GM12878 (cell line): ENCODE results near the gene ZBTB37. TPM values are rescaled to one million over a fixed set of nuclear protein-coding genes. Genes with fewer than 3 reads are reported as not detected.
A peak's percentile ranks its signal among the peaks of the same experiment; 100 is the strongest.
"Not testable (repeated sequence)": the region's sequence is repeated elsewhere in the genome, so short reads cannot be mapped to it uniquely, and the experiment has no call there.

Experiments
- ATAC-seq: fragments of 200-7000 bp; cut with Tn5 transposase; 3 replicates; pipeline ENCODE4 v1.9.1; 2020; ENCODE audit warnings: mild to moderate bottlenecking, moderate library complexity
- BruUV-seq: library from RNA; stranded (reverse); fragments of 400-500 nt; replicated peaks from 2 replicates; lab custom pipeline; 2021; lab: Mats Ljungman, UMichigan
- CTCF ChIA-PET: fragments of 300-600 bp; sonication (Branson Sonifier 250); formaldehyde crosslinking; extraction: SDS; loops from one replicate; lab custom pipeline; 2021; ENCODE audit warnings: inconsistent platforms; lab: Yijun Ruan, JAX
- POLR2A ChIA-PET: fragments of 350-600 bp; formaldehyde crosslinking; extraction: SDS; loops from one replicate; lab custom pipeline; 2021; ENCODE audit warnings: inconsistent platforms; lab: Charles Lee
- RAD21 ChIA-PET: fragments of 300-600 bp; sonication (Branson Sonifier 250); formaldehyde crosslinking; loops from one replicate; lab custom pipeline; 2023; ENCODE audit warnings: antibody characterized with exemption; ENCODE audit not compliant: unreplicated experiment; lab: Charles Lee
- SMC1A ChIA-PET: fragments of 300-600 bp; sonication (Branson Sonifier 250); formaldehyde crosslinking; loops from one replicate; lab custom pipeline; 2023; ENCODE audit not compliant: unreplicated experiment, uncharacterized antibody; lab: Charles Lee
- DNase-seq: peaks from one replicate; pipeline ENCODE4 v3.0.0-alpha.2; 2011; ENCODE audit warnings: low read depth, low spot score
- FAIRE-seq: peaks from 3 replicates; lab custom pipeline; 2011; peaks lifted over from hg19 to GRCh38; lab: Jason Lieb, UNC
- H2AFZ ChIP-seq: 2 replicates; pipeline ENCODE4 v1.6.0; 2011; ENCODE audit warnings: low read depth, low read length, control low read depth; ENCODE audit not compliant: control insufficient read depth
- H3K27ac ChIP-seq: 2 replicates; pipeline ENCODE4 v1.5.1; 2011; ENCODE audit warnings: control low read depth; ENCODE audit not compliant: control insufficient read depth, insufficient read depth
- H3K27me3 ChIP-seq, 2 experiments: replicated peaks in 1 of 2; 2 replicates each; pipeline versions ENCODE4 v1.6.0 to v1.6.1; 2011; ENCODE audit warnings: low read length in 1 of 2; ENCODE audit not compliant: control insufficient read depth in 2 of 2, insufficient read depth in 2 of 2
- H3K36me3 ChIP-seq, 2 experiments: 2 replicates each; pipeline ENCODE4 v1.5.1; 2011; ENCODE audit warnings: low read length in 1 of 2; ENCODE audit not compliant: control insufficient read depth in 2 of 2, insufficient read depth in 2 of 2
- H3K4me1 ChIP-seq: 2 replicates; pipeline ENCODE4 v1.6.1; 2011; ENCODE audit warnings: mild to moderate bottlenecking, low read length, moderate library complexity, mixed read lengths; ENCODE audit not compliant: control insufficient read depth, insufficient read depth
- H3K4me2 ChIP-seq: 2 replicates; pipeline ENCODE4 v1.6.0; 2011; ENCODE audit warnings: control low read depth; ENCODE audit not compliant: control insufficient read depth, insufficient read depth
- H3K4me3 ChIP-seq: fragments of 200-600 bp; sonication (generic); 2 replicates; pipeline ENCODE4 v1.5.1; 2016
- H3K79me2 ChIP-seq: 2 replicates; pipeline ENCODE4 v1.6.0; 2011; ENCODE audit warnings: low read length; ENCODE audit not compliant: control insufficient read depth, insufficient read depth
- H3K9ac ChIP-seq: 2 replicates; pipeline ENCODE4 v1.8.0; 2011; ENCODE audit warnings: low read length, control low read depth, mixed read lengths; ENCODE audit not compliant: control insufficient read depth, insufficient read depth
- H3K9me3 ChIP-seq: replicated peaks from 3 replicates; pipeline ENCODE4 v1.5.1; 2011; ENCODE audit warnings: mild to moderate bottlenecking, low read length; ENCODE audit not compliant: control insufficient read depth, insufficient read depth
- H4K20me1 ChIP-seq: 2 replicates; pipeline ENCODE4 v1.6.0; 2011; ENCODE audit not compliant: control insufficient read depth, insufficient read depth
- NFIC ChIP-seq: IDR thresholded peaks from 2 replicates; pipeline ENCODE4 v1.6.1; 2012; ENCODE audit warnings: low read depth, mild to moderate bottlenecking, inconsistent platforms, low read length, moderate library complexity
- POLR2A ChIP-seq: IDR thresholded peaks from 2 replicates; pipeline ENCODE4 v1.6.1; 2011; ENCODE audit warnings: low read depth, mild to moderate bottlenecking, low read length
- POLR2AphosphoS2 ChIP-seq: IDR thresholded peaks from 2 replicates; pipeline ENCODE4 v1.6.1; 2011; ENCODE audit warnings: low read depth, mild to moderate bottlenecking, low read length, improper control_type of control experiment, moderate library complexity
- POLR2AphosphoS5 ChIP-seq: IDR thresholded peaks from 2 replicates; pipeline ENCODE4 v1.6.1; 2011; ENCODE audit warnings: mild to moderate bottlenecking, low read length, inconsistent platforms
- RUNX3 ChIP-seq: IDR thresholded peaks from 2 replicates; pipeline ENCODE4 v1.6.1; 2012; ENCODE audit warnings: low read length, inconsistent platforms
- WGBS: methylation state at CpG from one replicate; pipeline ENCODE4 v1.1.6; 2016; ENCODE audit warnings: low lambda C conversion rate; ENCODE audit not compliant: insufficient replicate concordance, insufficient coverage; ENCODE audit errors: missing lambda C conversion rate; 5-methylcytosine and 5-hydroxymethylcytosine counted together
- in situ Hi-C: fragments of 300-500 bp; cut with MboI; formaldehyde crosslinking; loops from 9 replicates; pipeline ENCODE4 v1.14.3; 2018; ENCODE audit warnings: mixed read lengths
- intact Hi-C: fragments of 100-400 bp; cut with micrococcal nuclease; formaldehyde crosslinking; loops from one replicate; pipeline ENCODE4 v1.14.2; 2022; ENCODE audit not compliant: unreplicated experiment
- polyA plus RNA-seq, 11 experiments: library from polyadenylated mRNA; depleted of rRNA in 4 of 11; unstranded in 6 of 11; stranded (reverse) in 5 of 11; fragments of >200 nt; fragmentation: Nextera tagmentation in 4 of 11; fragmentation: Illumina TruSeq in 1 of 11; extraction: Ambion mirVana in 4 of 11; extraction: Trizol in 1 of 11; gene quantifications; 1 replicate in 1 of 11; 2 replicates in 10 of 11; pipeline versions ENCODE4 v1.2.1 to v1.2.3, GENCODE V29; 2011 to 2016; ENCODE audit warnings: inconsistent platforms in 2 of 11, missing spikeins in 2 of 11, low read depth in 1 of 11
- total RNA-seq, 4 experiments: library from RNA; depleted of rRNA in 3 of 4; stranded (reverse); fragments of >200 nt in 3 of 4; fragmentation: Illumina TruSeq in 1 of 4; extraction: Trizol in 1 of 4; gene quantifications; 2 replicates each; pipeline versions ENCODE4 v1.2.1 to v1.2.3, GENCODE V29; 2013 to 2021
- TF ChIP-seq, protein P1 (sequence below): IDR thresholded peaks from 2 replicates; pipeline ENCODE4 v1.6.1; 2011; ENCODE audit warnings: borderline replicate concordance, low read depth, mild to moderate bottlenecking, moderate library complexity, low read length; ENCODE audit not compliant: insufficient read depth, poor library complexity, severe bottlenecking

Gene ZBTB37
- total and polyA plus RNA-seq, 10 of the 15 experiments (the other 5 are each of a cell fraction or from before 2014, with no cell fraction given), result 0.16 to 5.7 (median 1.9) TPM

GRCh38 chr1:173862146-173862768 lies 5.9 kb upstream of the ZBTB37 start:
- H3K27me3 ChIP-seq, in situ Hi-C loops, H3K4me2 ChIP-seq, H3K4me3 ChIP-seq, H4K20me1 ChIP-seq, DNase-seq, H3K9me3 ChIP-seq, FAIRE-seq, H3K9ac ChIP-seq, BruUV-seq, H2AFZ ChIP-seq, H3K4me1 ChIP-seq: not testable (repeated sequence)
- Histone ChIP-seq H3K36me3 (peaks cover 4 to 36% of the 10 kb centered on the region in 2 experiments), H3K79me2 (peaks cover 32% of the 10 kb centered on the region), H3K27ac (peak overlapping the region; percentile 25; the same call in 1 of the 2 replicates)
- ChIA-PET CTCF (interaction anchor here (2.0 to 3.9 kb wide), 2 partner anchors 37 to 432 kb away, joined by 4 to 15 read pairs; no protein-coding TSS in a partner anchor), RAD21 (interaction anchor here (1.2 kb wide), 1 partner anchor 355 kb away, joined by 3 read pairs; no protein-coding TSS in a partner anchor), SMC1A (interaction anchor here (1.7 to 2.2 kb wide), 2 partner anchors 32 to 1036 kb away, joined by 5 read pairs; no protein-coding TSS in a partner anchor), POLR2A (interaction anchor here (0.7 kb wide), 2 partner anchors 12 to 17 kb away, joined by 3 read pairs; no protein-coding TSS in a partner anchor)
- TF ChIP-seq NFIC, result 0 out of 2 replicates have a peak, but pooled peaks have one; percentile 10
- peak; percentile 23; the same call in 1 of the 2 replicates for TF ChIP-seq POLR2AphosphoS5
- TF ChIP-seq RUNX3, result peak; percentile 9
- TF ChIP-seq POLR2AphosphoS2, result peak; percentile 30; the same call in 1 of the 2 replicates
- TF ChIP-seq, protein P1, sequence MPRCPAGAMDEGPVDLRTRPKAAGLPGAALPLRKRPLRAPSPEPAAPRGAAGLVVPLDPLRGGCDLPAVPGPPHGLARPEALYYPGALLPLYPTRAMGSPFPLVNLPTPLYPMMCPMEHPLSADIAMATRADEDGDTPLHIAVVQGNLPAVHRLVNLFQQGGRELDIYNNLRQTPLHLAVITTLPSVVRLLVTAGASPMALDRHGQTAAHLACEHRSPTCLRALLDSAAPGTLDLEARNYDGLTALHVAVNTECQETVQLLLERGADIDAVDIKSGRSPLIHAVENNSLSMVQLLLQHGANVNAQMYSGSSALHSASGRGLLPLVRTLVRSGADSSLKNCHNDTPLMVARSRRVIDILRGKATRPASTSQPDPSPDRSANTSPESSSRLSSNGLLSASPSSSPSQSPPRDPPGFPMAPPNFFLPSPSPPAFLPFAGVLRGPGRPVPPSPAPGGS, result peak; percentile 43
- TF ChIP-seq POLR2A, result peak; percentile 56; the same call in 1 of the 2 replicates
- 16% methylated on average over 13 of the region's 13 CpGs for WGBS
- ATAC-seq, result peak; percentile 13
- intact Hi-C loops, result loop anchor here (10.0 kb wide), 2 partner anchors 143 to 353 kb away; no protein-coding TSS in a partner anchor
